Activated CD4-positive, alpha-beta T cell treated with anti-CD3 and anti-CD28 coated beads, Interleukin-2, amount 10 ng/mL, durations not matched to agents 24 days and 14 days (primary cell): ENCODE results near the gene GPR82. TPM values are rescaled to one million over a fixed set of nuclear protein-coding genes. Genes with fewer than 3 reads are reported as not detected.

ENCODE experiments used
- total RNA-seq: library from RNA; stranded (reverse); gene quantifications from 2 replicates; pipeline ENCODE4 v1.2.3, GENCODE V29; 2022

GPR82 gene
- total RNA-seq, 1 donor from 2014 or later = not detected

Other genes starting within 250 kb of the GPR82 start
- 0.16 and 0.43 TPM in 2 replicates for gene GPR34, start 35.2 kb upstream of the GPR82 start, total RNA-seq
- 16.4 and 19.3 TPM in 2 replicates for gene CASK, start 199.4 kb downstream of the GPR82 start, total RNA-seq